DOHH2 (cell line): ENCODE results near the gene DIS3L2.

ENCODE experiments used
- H3F3A ChIP-seq: fragments of 200-600 bp; sonication (generic), shearing (Covaris generic); 2 replicates; pipeline ENCODE4 v1.6.0; 2016; ENCODE audit warnings: antibody characterized with exemption, mild to moderate bottlenecking; ENCODE audit not compliant: control insufficient read depth, insufficient read depth
- H3K27ac ChIP-seq: fragments of 200-600 bp; sonication (generic); 2 replicates; pipeline ENCODE4 v1.5.1; 2014; ENCODE audit warnings: low read depth, mild to moderate bottlenecking, low read length, moderate library complexity
- H3K27me3 ChIP-seq: fragments of 200-600 bp; sonication (generic); 2 replicates; pipeline ENCODE4 v1.6.1; 2014; ENCODE audit warnings: mild to moderate bottlenecking, low read length, mixed read lengths; ENCODE audit not compliant: control insufficient read depth
- H3K36me3 ChIP-seq: fragments of 200-600 bp; sonication (generic); 2 replicates; pipeline ENCODE4 v1.6.1; 2014; ENCODE audit warnings: mild to moderate bottlenecking, low read length, moderate library complexity, mixed read lengths; ENCODE audit not compliant: control insufficient read depth
- H3K4me1 ChIP-seq: fragments of 200-600 bp; sonication (generic); 2 replicates; pipeline ENCODE4 v1.6.1; 2014; ENCODE audit warnings: mild to moderate bottlenecking, low read length, mixed read lengths; ENCODE audit not compliant: control insufficient read depth
- H3K4me2 ChIP-seq: fragments of 200-600 bp; sonication (generic); 2 replicates; pipeline ENCODE4 v1.6.0; 2014; ENCODE audit warnings: mild to moderate bottlenecking, low read length, moderate library complexity
- H3K4me3 ChIP-seq: fragments of 200-600 bp; sonication (generic); 2 replicates; pipeline ENCODE4 v1.5.1; 2014; ENCODE audit warnings: mild to moderate bottlenecking, low read length, mixed read lengths
- H3K79me2 ChIP-seq: fragments of 200-600 bp; sonication (generic); 2 replicates; pipeline ENCODE4 v1.6.1; 2014; ENCODE audit warnings: mild to moderate bottlenecking, low read length, mixed read lengths; ENCODE audit not compliant: control insufficient read depth
- H3K9me2 ChIP-seq: fragments of 200-600 bp; sonication (generic); replicated peaks from 2 replicates; pipeline ENCODE4 v1.6.1; 2014; ENCODE audit warnings: mild to moderate bottlenecking, low read length, mixed read lengths; ENCODE audit not compliant: control insufficient read depth
- H3K9me3 ChIP-seq: fragments of 200-600 bp; sonication (generic); 2 replicates; pipeline ENCODE4 v1.6.1; 2014; ENCODE audit warnings: antibody characterized with exemption, low read length, mixed read lengths; ENCODE audit not compliant: control insufficient read depth, insufficient read depth
- H4K20me1 ChIP-seq: fragments of 200-600 bp; sonication (generic); 2 replicates; pipeline ENCODE4 v1.6.0; 2014; ENCODE audit warnings: low read depth, mild to moderate bottlenecking, antibody characterized with exemption, low read length, moderate library complexity; ENCODE audit not compliant: control insufficient read depth, insufficient read depth
- EZH2phosphoT487 ChIP-seq: fragments of 200-600 bp; sonication (generic); IDR thresholded peaks from 2 replicates; pipeline ENCODE4 v1.6.1; 2017; ENCODE audit warnings: borderline replicate concordance, mild to moderate bottlenecking, antibody characterized with exemption, low read length, moderate library complexity, mixed read lengths
- TF ChIP-seq, protein P1 (sequence below): fragments of 200-600 bp; sonication (generic); IDR thresholded peaks from one replicate; pipeline ENCODE4 v1.5.1; 2014; ENCODE audit warnings: antibody characterized with exemption, mild to moderate bottlenecking, low read depth, low read length; ENCODE audit not compliant: poor library complexity, severe bottlenecking

Gene DIS3L2

GRCh38 chr2:231975001-231975400 lies 13.5 kb downstream of the DIS3L2 start:
- no peaks in the 10 kb centered on the region for H3K9me3 ChIP-seq
- H4K20me1 ChIP-seq: no peaks in the 10 kb centered on the region
- H3K4me1 ChIP-seq: no peaks in the 10 kb centered on the region
- no peaks in the 10 kb centered on the region for H3K27me3 ChIP-seq
- peaks cover 3% of the 10 kb centered on the region; the same call in 1 of the 2 replicates for H3F3A ChIP-seq
- no peak overlapping the region for H3K27ac ChIP-seq
- H3K36me3 ChIP-seq: 0 out of 2 replicates have a peak, but pooled peaks cover 3% of the 10 kb centered on the region
- H3K4me3 ChIP-seq: no peak overlapping the region
- no peak for TF ChIP-seq EZH2phosphoT487
- TF ChIP-seq, protein P1, sequence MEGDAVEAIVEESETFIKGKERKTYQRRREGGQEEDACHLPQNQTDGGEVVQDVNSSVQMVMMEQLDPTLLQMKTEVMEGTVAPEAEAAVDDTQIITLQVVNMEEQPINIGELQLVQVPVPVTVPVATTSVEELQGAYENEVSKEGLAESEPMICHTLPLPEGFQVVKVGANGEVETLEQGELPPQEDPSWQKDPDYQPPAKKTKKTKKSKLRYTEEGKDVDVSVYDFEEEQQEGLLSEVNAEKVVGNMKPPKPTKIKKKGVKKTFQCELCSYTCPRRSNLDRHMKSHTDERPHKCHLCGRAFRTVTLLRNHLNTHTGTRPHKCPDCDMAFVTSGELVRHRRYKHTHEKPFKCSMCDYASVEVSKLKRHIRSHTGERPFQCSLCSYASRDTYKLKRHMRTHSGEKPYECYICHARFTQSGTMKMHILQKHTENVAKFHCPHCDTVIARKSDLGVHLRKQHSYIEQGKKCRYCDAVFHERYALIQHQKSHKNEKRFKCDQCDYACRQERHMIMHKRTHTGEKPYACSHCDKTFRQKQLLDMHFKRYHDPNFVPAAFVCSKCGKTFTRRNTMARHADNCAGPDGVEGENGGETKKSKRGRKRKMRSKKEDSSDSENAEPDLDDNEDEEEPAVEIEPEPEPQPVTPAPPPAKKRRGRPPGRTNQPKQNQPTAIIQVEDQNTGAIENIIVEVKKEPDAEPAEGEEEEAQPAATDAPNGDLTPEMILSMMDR: no peak
- H3K79me2 ChIP-seq: peaks cover 49% of the 10 kb centered on the region
- H3K9me2 ChIP-seq: no peaks in the 10 kb centered on the region
- no peak overlapping the region for H3K4me2 ChIP-seq

DNA sequence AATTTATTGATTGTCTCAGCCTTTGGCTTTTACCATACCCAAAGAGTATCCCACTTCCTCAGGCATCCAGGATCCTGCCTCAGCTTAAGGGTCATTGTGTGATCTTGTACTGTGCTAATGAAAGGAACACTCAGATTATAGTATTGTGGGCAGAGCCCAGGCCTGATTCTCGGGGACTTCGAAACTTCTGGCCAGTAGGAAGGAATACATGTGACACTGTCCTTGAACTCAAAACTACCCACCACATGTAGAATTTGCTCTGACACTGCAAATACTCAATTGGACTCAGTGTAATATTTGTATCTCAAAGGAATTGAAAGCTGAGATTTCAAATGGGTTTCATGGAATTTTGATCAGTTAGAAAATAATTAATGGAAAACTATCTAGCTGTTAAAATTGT lies 15.9 kb downstream of the DIS3L2 start:
- Histone ChIP-seq H3K36me3 (0 out of 2 replicates have a peak, but pooled peaks cover 3% of the 10 kb centered on the region), H4K20me1 (no peaks in the 10 kb centered on the region), H3K9me2 (no peaks in the 10 kb centered on the region), H3K27me3 (no peaks in the 10 kb centered on the region), H3K4me3 (no peak overlapping the region), H3K79me2 (peaks cover 41% of the 10 kb centered on the region), H3K4me1 (no peaks in the 10 kb centered on the region), H3F3A (peaks cover 3% of the 10 kb centered on the region; the same call in 1 of the 2 replicates), H3K4me2 (no peak overlapping the region), H3K9me3 (no peaks in the 10 kb centered on the region), H3K27ac (no peak overlapping the region)
- TF ChIP-seq, protein P1: no peak
- no peak for TF ChIP-seq EZH2phosphoT487

DNA sequence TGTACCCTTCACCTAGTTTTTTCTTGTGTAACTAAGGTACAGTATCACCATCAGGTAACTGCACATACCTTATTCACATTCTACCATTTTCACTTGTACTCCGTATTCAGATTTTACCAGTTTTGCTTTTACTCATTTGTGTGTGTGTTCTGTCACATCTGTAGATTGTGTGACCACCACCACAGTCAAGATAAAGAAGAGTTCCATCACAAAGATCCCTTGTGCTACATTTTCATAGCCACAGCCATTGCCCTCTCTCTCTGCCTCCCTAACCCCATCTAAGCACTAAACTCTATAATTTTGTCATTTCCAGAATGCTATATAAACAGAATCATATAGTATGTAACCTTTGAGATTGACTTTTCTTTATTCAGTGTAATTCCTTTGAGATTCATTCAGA lies 23.5 kb downstream of the DIS3L2 start:
- H3K27me3 ChIP-seq: no peaks in the 10 kb centered on the region
- H3K4me1 ChIP-seq: no peaks in the 10 kb centered on the region
- no peak overlapping the region for H3K4me2 ChIP-seq
- no peaks in the 10 kb centered on the region for H3K9me3 ChIP-seq
- no peaks in the 10 kb centered on the region for H3K36me3 ChIP-seq
- H4K20me1 ChIP-seq: no peaks in the 10 kb centered on the region; the same call in 1 of the 2 replicates
- no peaks in the 10 kb centered on the region for H3K9me2 ChIP-seq
- no peak overlapping the region for H3K27ac ChIP-seq
- TF ChIP-seq EZH2phosphoT487: no peak
- TF ChIP-seq, protein P1: no peak
- no peak overlapping the region for H3K4me3 ChIP-seq
- no peaks in the 10 kb centered on the region for H3F3A ChIP-seq
- peaks cover 67% of the 10 kb centered on the region for H3K79me2 ChIP-seq

DNA sequence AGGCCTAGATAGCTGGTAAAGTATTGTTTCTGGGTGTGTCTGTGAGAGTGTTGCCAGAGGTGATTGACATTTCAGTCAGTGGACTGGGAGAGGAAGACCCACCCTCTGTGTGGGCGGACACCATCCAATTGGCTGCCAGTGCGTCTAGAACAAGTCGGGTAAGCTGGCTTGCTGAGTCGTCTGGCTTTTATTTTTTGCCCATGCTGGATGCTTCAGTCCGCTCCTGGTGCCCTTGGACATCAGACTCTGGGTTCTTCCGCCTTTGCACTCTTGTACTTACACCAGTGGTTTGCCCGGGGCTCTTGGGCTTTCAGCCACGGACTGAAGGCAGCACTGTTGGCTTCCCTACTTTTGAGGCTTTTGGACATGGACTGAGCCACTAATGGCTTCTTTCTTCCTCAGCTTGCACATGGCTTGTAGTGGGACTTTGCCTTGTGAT lies 24.3 kb downstream of the DIS3L2 start:
- Histone ChIP-seq H3K27ac (no peak overlapping the region), H3K4me1 (no peaks in the 10 kb centered on the region), H3K79me2 (peaks cover 72% of the 10 kb centered on the region), H3K9me2 (no peaks in the 10 kb centered on the region), H3K4me3 (no peak overlapping the region), H3K36me3 (no peaks in the 10 kb centered on the region), H4K20me1 (no peaks in the 10 kb centered on the region; the same call in 1 of the 2 replicates), H3K27me3 (no peaks in the 10 kb centered on the region), H3K9me3 (no peaks in the 10 kb centered on the region), H3F3A (no peaks in the 10 kb centered on the region), H3K4me2 (no peak overlapping the region)
- TF ChIP-seq EZH2phosphoT487: no peak
- TF ChIP-seq, protein P1: no peak
